Glomerular visceral epithelial cell (primary cell): ENCODE results near the gene TM9SF2.

Experiments
- DNase-seq: peaks from one replicate; pipeline ENCODE4 v3.0.0-alpha.2; 2016; ENCODE audit errors: extremely low spot score

The TM9SF2 gene

DNA sequence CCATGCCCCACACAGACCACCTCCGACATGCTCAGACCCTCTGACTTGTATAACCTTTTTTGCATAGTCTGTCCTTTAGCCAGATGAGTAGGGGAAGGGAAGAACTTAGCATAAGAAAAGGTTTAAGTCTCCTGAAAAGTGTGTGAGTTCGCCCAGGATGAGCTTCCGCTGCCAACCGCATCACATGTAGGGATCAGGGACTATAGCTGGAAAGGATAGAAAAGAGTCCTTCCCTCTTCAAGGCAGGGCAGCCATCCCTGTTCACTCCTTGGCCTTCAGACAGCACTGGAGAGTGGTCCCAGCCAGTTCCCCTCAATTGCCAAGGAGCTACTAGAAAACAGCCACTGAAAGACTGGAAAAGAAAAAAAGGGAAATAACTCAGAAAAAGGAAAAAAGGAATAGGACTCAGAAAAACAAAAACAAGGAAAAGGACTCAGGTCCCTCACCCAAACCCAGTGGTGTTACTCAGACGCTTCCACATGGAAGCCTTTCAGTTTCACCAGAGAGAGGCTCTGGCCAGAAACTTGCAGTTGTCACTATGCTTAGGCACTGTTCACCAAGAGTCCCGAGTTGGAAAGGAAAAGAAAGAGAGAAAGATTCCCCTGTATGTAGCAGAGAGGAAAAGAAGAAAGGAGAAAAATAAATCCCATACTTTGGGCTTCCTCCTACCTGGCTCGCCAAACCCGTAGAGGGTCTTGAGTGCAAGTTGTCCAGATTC, 5.6 kb upstream of the TM9SF2 start:
- DNase-seq: no peak

DNA sequence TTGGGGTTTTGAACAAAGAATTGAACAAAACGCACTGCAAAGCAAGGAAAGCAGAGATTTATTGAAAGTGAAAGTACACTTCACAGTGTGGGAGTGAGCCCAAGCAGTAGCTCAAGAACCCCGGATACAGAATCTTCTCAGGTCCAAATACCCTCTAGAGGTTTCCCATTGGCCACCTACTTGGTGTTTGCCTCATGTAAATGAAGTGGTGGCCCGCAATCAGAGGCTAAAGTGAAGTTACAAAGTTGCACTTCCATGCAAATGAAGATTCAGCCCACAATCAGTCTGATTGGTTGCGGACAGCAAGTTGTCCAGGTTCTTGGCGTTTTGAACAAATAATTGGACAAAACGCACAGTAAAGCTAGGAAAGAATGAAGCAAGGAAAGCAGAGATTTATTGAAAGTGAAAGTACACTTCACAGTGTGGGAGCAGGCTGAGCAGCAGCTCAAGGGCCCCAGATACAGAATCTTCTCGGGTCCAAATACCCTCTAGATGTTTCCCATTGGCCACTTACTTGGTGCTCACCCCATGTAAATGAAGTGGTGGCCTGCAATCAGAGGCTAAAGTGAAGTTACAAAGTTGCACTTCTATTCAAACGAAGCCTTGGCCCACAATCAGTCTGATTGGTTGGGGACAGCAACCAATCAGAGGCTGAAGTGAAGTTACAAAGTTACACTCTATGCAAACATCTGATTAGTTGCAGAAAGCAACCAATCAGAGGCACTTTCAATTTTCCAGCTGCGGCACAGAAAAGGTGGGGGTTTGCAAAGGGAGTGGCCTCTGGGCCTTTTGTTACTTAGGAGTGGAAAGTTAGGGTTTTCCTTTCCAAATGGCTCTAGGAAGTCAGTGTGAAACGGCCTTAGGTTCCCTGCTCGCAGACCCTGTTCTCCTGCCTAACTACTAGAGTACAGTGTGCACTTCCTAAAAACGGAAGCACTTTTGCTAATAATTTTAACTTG, 4.8 kb upstream of the TM9SF2 start:
- no peak for DNase-seq

DNA sequence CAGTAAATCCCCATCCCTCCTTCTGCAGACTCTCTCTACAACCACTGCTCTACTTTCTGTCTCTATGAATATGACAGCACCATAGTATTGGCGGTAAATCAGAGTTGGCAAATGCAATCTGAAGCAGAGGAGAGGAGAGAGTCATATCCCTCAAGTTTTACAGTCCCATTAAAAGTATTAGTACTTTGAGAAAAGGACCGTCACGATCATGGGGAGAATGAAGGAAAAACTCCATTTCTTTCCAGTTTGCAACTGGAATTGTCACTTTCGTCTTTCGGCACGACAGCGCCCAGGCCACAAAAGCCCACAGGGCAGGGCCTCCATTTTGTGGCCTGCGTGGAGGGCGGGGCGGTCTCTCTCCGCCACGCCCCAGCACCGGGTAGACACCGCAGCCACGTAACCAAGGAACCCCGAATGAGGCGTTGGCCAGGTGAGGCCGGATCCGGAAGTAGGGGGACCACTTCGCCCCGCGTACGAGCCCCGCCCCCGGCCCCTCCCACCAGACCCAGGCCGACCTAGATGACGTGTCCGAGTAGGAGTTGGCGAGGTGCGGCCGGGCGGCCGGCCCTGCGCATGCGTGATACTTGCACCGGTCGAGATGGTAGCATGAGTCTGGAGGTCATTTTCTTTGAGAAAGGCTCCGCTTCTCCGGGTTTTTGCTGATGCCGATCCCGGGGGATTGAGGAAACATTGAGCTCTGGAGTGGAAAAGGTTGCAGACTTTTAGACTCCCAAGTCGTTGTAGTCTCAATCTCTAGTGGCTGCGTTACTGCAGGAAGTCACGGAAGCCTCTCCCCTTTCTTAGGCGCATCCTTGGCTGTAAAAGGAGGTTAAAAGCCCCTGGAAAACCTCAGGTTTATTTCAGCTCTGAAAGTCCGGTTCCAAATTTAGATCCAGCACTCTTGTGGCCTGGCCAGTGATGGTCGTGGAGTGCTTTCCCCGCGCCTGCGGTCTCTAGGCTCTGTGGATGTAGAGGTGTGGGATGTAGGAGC, 2.8 kb upstream of the TM9SF2 start:
- DNase-seq: peak; percentile 98

DNA sequence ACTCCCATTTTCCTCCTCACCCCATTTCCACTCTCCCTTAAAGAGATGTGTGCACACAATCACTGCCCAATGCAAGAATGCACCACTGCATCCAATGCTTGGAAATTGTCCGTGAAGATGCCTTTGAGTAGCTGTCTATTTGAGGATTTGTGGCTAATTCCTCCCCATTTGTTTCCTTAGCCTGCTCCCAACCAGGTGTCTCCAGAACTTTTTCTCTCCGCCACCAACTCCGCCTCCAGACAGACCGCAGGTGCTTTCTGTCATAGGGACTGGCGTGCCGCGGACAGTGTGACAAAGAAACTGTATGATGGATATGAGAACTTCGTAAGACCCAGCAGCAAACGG, 461 bp upstream of the TM9SF2 start:
- no peak for DNase-seq

DNA sequence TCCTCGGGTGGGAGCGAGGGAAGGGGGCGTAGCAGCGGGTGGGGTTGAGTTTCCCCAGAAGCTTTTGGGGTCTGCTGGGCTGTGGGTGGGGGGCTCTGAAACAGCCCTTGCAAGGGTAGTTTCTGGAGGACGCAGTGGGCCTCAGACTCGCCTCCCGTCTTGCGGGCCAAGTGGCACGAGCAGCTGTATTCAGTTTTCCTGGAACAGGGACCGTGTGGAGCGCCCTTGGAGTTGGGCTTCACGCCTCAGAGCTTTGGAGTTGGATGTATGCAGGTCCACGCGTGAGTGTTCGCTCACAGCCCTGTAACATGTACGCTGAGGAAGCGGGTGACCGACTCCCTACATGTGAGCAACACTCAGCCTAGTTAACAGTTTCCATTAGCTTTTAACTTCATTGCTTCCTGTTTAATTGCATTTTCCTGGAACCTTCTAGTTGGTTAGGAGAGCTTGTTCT, 603 bp downstream of the TM9SF2 start:
- DNase-seq: peak; percentile 35

DNA sequence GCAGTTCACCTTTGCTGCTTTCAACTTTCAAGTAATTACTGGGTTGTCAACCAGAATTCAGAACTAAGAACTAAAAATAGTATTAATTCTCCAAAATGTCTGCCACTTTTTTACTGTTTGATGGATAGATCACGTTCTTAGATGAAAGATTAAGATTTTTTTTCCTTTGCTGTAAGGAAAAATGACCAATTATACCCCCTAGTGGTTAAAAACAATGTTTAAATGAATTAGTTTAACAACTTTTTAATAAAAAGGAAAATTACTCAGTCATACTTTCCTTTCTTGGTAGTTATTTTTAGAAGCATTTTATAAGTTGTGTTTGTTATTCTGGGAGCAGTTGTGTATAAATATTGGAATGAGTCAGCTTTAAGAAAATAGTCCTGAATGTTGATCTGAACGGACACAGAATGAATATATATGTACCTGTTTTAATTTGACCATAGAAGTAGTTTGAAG, 4.6 kb downstream of the TM9SF2 start:
- no peak for DNase-seq

DNA sequence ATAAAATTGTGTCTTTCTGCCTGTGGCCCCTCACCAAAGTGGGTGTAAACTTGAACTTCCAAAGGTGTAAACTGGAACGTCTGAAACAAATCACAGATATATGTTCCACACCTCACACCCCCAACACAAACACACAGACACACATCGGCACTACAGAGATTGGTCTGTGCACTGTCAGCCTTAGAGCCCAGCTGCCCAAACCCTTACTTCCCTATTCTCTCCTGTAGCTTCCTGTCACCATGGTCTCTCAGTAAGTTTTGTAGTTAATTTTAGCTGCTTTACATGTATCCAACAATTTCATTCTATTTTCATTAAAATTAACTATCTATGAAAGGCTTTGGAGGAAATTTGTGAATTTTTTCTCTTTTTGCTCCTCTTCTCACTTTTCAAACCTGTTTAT, 5.4 kb downstream of the TM9SF2 start:
- no peak for DNase-seq

DNA sequence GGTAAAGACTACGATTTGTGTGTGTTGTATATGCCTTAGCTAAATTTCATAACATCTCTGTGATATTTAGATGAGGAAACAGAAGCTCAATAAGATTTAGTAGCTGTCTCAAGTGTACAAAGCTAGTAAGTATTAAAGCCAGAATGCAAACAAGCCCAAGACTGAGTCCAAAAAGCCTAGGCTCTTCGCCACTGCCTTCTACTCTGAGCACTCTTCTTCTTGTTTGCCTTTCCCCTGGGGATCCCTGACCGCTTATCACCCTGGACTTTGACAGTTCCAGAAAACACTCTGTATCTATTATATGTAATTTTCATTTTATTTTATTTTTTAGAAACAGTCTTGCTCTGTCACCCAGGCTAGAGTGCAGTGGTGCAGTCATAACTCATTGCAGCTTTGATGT, 5.8 kb downstream of the TM9SF2 start:
- no peak for DNase-seq

DNA sequence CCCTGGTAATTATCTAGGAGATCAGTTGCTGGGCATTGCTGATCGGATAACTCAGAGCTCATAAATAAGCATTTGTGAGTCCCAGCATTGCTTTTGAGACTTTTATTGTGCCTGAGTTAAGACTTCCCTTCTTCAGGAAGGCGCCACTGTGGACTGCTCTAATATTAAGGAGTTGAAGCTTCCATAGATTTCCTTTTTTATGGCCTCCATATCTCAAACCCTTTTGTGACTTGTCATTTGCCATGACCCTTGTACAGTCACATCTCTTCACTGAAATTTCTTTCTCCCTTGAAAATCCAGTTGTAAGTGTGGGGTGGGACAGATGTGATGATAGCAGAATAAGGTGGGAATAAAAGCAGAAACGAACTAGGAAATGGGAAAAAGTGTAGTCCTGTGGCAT, 6.3 kb downstream of the TM9SF2 start:
- no peak for DNase-seq

DNA sequence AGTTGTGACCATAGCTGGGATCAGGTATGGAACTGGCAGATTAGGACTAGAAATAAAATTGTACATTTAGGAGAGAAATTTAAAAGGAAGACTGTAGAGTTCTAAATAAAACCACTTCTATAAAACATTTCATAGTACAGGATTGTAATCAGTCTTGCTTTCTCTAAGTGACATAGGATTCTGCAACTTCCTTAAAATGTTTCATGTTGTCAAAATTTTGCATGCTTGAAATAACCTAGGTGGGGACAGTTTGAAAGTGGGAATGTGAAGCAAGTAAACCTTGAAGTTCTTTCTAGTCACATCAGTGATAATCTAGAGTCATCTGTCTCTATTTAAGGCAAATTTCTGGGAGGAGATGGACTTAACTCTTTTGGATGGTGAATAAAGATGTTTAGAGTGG, 6.7 kb downstream of the TM9SF2 start:
- DNase-seq: no peak

DNA sequence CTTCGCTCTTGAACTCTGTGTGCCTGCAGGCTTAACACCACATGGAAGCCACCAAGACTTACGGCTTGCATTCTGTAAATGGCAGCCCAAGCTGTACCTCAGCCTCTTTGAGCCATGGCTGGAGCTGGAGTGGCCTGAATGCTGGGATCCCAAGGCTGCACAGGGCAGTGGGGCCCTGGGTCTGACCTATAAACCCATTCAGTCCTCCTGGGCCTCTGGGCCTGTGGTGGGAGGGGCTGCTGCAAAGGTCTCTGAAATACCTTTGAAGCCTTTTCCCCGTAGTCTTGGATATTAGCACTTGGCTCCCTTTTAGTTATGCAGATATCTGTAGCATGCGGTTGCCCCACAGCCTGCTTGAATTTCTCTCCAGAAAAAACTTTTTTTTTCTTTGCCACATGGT, 8.2 kb downstream of the TM9SF2 start:
- DNase-seq: no peak

DNA sequence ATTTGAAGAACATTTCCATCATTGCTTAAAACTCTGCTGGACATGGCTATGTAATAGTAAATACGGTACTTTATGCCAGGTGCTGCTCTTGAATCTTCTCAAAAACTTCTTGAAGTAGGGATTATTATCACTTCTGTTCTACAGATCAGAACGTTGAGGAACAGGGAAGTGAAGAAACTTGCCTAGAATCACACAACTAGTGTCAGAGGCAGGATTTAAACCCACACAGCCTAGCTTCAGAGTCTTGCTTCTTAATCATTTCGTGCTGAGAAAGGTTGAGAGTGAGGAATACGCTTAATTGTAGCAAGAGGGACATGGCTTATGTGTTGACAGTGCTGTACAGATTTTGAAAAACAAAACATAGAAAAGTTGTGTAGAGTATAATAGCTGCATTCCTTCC, 13.5 kb downstream of the TM9SF2 start:
- no peak for DNase-seq

DNA sequence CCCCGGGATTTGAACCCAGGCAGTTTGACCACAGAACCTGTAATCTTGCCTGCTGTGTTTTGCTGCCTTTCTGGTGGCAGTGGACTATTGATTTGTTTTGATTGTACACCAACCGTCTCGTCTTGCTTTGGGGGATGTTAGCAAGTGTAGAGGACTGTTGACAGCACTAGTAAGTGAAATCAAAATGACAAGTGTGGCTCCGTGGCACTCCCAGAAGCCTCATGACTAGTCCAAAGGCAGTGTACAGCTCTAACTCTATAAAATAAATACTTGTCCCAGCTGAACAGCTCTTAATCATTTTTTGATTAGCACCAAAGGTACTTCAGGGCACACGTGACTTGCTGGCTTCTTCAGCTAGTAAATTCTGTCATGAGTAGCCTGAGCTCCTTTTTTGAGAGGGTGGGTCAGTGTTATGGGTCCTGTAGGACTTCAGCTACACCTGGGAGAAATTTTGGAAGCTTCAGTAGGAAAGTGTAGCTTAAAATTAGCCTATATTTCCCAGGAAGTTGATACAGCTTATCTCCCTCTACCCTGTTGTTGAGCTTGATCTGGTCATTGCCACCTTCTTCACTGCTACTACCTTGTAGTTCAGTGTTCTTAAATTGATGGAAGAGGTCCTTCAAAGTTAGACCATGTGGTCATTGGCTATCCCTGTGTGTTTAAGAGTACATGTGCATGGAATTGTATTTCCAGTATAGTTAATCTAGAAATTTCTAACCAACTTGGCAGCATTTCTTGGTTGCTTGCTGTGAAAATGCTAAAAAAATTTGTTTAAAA, 15.1 kb downstream of the TM9SF2 start:
- no peak for DNase-seq

DNA sequence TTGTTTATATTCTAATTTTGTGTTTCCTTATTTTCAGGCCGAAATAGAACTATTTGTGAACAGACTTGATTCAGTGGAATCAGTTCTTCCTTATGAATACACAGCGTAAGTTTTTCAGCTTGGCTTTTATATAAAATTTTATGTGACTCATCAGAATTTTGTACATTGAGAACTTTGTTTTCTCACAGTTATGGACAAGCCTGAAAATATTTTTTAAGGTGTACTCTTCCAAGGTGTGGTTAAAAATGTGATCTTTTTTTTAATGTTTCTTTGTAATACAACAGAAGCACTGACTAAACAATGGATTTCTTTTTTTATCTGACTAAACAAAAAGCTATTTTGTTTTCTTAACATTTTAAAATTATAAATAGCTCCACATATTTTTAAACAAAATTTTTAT, 16.3 kb downstream of the TM9SF2 start:
- no peak for DNase-seq

DNA sequence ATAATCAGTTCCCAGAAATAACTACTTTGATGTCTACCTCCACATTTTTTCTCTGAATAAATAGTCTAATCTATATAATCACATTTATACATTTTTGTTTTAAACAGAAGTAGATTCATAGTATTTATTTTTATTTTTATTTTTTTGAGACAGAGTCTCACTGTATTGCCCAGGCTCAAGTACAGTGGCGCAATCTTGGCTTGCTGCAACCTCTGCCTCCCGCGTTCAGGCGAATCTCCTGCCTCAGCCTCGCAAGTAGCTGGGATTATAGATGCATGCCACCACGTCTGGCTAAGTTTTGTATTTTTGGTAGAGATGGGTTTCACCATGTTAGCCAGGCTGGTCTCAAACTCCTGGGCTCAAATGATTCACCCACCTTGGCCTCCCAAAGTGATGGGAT, 16.7 kb downstream of the TM9SF2 start:
- DNase-seq: no peak

DNA sequence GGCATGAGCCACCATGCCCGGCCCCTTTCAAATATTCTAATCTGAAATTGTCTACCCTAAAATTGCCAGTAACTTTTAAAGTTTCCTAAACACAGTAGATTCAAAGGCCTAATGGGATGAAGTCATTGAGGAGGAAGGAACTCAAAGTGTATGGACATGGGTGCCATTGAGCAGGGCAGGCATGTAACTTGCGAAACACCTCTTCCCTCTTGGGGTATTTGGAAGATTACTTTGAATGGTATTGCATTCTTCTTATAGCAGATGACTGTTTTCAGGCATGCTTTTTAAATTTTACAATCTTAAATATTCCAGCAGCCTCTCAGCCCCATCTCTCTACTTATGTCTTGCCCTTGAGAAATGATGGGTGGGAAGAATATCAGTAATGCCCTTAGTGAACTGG, 21.0 kb downstream of the TM9SF2 start:
- DNase-seq: no peak

DNA sequence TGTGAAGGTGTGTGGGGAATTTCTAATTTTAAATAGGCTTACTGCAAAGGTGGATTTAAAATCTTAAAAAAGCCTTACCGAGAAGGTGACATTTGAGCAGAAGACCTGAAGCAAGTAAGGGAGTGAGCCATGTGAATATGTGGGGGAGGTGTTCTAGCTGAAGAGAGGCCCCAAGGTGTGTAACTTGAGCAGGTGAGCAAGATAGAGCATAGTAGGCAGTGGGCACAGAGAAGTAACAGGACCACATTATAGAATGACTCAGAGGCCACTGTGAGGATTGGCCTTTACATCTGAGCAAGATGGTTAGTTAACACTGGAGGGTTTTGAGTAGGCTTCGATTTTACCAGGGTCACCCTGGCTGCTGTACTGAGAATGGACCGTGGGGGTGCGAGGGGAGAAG, 22.6 kb downstream of the TM9SF2 start:
- no peak for DNase-seq

DNA sequence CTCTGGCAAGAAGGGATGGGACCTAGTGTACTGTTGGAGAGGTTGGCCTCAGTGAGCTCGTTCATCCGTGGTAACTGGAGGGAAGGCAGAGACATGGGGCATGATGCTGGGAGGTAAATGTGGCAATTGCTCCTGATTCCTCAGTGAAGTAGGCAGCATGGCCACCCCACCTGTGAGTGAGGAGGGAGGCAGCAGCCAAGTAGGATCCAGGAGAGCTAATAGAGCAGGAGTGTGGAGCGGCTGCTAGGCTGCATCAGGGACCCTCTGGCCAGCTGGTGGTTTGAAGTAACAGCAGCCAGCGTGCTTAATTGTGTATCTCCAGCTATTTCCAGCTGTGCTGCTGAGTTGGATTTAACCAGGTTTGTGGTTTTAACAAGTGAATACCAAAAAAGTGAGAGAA, 24.7 kb downstream of the TM9SF2 start:
- no peak for DNase-seq

DNA sequence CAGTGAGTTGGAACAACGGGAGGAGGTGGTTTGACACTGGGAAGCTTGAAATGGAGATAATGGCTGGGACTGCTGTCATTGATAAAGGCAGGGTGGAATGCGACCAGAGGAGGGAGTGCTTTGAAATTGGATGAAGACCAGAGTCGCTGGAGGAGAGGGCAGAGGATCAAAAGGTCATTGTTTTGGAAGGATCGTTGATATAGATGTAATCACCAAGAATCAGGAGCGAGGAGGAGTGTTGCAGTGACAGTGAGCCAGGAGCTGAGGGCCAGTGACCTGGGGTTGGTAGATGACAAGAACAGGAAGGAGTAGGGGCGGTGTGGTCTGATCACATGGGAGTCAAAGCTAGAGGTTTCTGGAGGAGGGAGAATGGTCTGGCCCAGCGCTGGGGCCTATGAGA, 25.3 kb downstream of the TM9SF2 start:
- no peak for DNase-seq

DNA sequence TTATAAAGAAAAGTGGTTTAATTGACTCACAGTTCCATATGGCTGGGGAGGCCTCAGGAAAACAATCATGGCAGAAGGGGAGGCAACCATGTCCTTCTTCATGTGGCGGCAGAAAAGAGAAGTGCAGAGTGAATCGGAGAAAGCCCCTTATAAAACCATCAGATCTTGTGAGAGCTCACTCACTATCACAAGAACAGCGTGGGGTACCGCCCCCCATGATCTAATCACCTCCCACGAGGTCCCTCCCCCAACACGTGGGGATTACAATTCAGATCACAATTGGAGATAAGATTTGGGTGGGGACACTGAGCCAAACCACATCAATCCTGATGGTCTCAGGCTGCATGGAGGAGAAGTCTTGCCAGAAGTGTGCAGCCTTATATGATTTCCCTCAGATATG, 26.0 kb downstream of the TM9SF2 start:
- no peak for DNase-seq

DNA sequence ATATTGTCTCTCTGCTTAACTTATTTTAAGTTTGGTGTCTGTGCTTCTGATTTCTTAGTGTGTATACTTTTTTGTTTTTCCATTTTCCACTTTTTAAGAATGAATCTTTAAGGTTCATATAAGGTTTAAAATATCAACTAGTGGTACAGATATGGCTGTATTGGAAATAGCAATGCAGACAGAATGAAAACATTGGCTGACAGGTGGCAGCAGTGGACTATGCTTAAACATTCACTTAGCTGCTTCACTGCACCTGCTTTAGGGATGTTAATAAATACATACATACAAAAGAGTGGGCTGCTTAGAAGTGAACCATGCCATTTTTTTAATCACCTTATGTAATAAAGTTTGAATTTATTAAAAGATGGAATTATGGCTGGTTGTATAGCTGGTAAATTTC, 27.3 kb downstream of the TM9SF2 start:
- peak; percentile 11 for DNase-seq
